GM23338 (cell line): ENCODE results near the gene XXYLT1. TPM values are rescaled to one million over a fixed set of nuclear protein-coding genes. Genes with fewer than 3 reads are reported as not detected.

ENCODE experiments used
- ATAC-seq: fragments of 200-7000 bp; cut with Tn5 transposase; 3 replicates; pipeline ENCODE4 v1.9.1; 2020
- DNase-seq: peaks from one replicate; pipeline ENCODE4 v3.0.0-alpha.2; 2015; ENCODE audit warnings: low spot score
- H2AFZ ChIP-seq: fragments of 200-600 bp; sonication (generic); 2 replicates; pipeline ENCODE4 v1.8.0; 2016; ENCODE audit warnings: antibody characterized with exemption, mild to moderate bottlenecking, moderate library complexity
- H3F3A ChIP-seq: fragments of 200-600 bp; sonication (generic); replicated peaks from 2 replicates; pipeline ENCODE4 v1.8.0; 2017; ENCODE audit warnings: antibody characterized with exemption, mixed run types, low read depth
- H3K27ac ChIP-seq: fragments of 200-600 bp; sonication (generic); 2 replicates; pipeline ENCODE4 v1.6.1; 2016; ENCODE audit warnings: low read depth
- H3K27me3 ChIP-seq: fragments of 200-600 bp; sonication (generic); 2 replicates; pipeline ENCODE4 v1.8.0; 2016; ENCODE audit warnings: mild to moderate bottlenecking, mixed run types, moderate library complexity; ENCODE audit not compliant: insufficient read depth
- H3K36me3 ChIP-seq: fragments of 200-600 bp; sonication (generic); 2 replicates; pipeline ENCODE4 v1.8.0; 2016; ENCODE audit warnings: mild to moderate bottlenecking; ENCODE audit not compliant: insufficient read depth
- H3K4me1 ChIP-seq: fragments of 200-600 bp; sonication (generic); 2 replicates; pipeline ENCODE4 v1.8.0; 2016; ENCODE audit warnings: mild to moderate bottlenecking, moderate library complexity; ENCODE audit not compliant: insufficient read depth
- H3K4me2 ChIP-seq: fragments of 200-600 bp; sonication (generic); 2 replicates; pipeline ENCODE4 v1.7.1; 2017; ENCODE audit warnings: mixed run types
- H3K4me3 ChIP-seq: fragments of 200-600 bp; sonication (generic); 2 replicates; pipeline ENCODE4 v1.6.1; 2016; ENCODE audit warnings: mixed run types
- H3K79me2 ChIP-seq: fragments of 200-600 bp; sonication (generic); replicated peaks from 2 replicates; pipeline ENCODE4 v1.8.0; 2017; ENCODE audit warnings: mild to moderate bottlenecking; ENCODE audit not compliant: insufficient read depth
- H3K9me2 ChIP-seq: fragments of 200-600 bp; sonication (generic); 2 replicates; pipeline ENCODE4 v1.8.0; 2017; ENCODE audit not compliant: insufficient read depth
- H4K20me1 ChIP-seq: fragments of 200-600 bp; sonication (generic); replicated peaks from 2 replicates; pipeline ENCODE4 v1.8.0; 2017; ENCODE audit warnings: mild to moderate bottlenecking; ENCODE audit not compliant: insufficient read depth
- H3K27ac Mint-ChIP-seq: 2 replicates; pipeline ENCODE4 v1.8.0; 2020; ENCODE audit warnings: inconsistent platforms, mild to moderate bottlenecking, moderate library complexity, mixed read lengths
- H3K27me3 Mint-ChIP-seq: 3 replicates; pipeline ENCODE4 v1.8.0; 2022; ENCODE audit warnings: low read depth, mild to moderate bottlenecking, moderate library complexity, mixed read lengths, inconsistent platforms; ENCODE audit not compliant: insufficient read depth, poor library complexity
- H3K36me3 Mint-ChIP-seq: 3 replicates; pipeline ENCODE4 v1.8.0; 2021; ENCODE audit warnings: low read depth, mild to moderate bottlenecking, inconsistent platforms, moderate library complexity, mixed read lengths
- H3K4me1 Mint-ChIP-seq: 3 replicates; pipeline ENCODE4 v1.8.0; 2020; ENCODE audit warnings: mild to moderate bottlenecking, inconsistent platforms, mixed read lengths
- H3K4me3 Mint-ChIP-seq: 3 replicates; pipeline ENCODE4 v1.8.0; 2021; ENCODE audit warnings: moderate library complexity, mild to moderate bottlenecking, inconsistent platforms, mixed read lengths
- H3K9me3 Mint-ChIP-seq: 3 replicates; pipeline ENCODE4 v1.8.0; 2020; ENCODE audit warnings: moderate library complexity, mild to moderate bottlenecking, inconsistent platforms, mixed read lengths
- CREB1 ChIP-seq: fragments of 250-450 bp; sonication (Bioruptor Pico); IDR thresholded peaks from 2 replicates; pipeline ENCODE4 v1.5.0; 2020; ENCODE audit warnings: low read depth, mild to moderate bottlenecking, moderate library complexity
- CTCF ChIP-seq, 2 experiments: fragments of 200-600 bp in 1 of 2; sonication (generic) in 1 of 2; conservative IDR thresholded peaks; 2 replicates each; pipeline versions ENCODE4 v1.5.1 to v1.6.1; 2016 to 2017; ENCODE audit warnings: antibody characterized with exemption in 2 of 2, low read depth in 2 of 2, mild to moderate bottlenecking in 2 of 2, moderate library complexity in 1 of 2
- ETS1 ChIP-seq: IDR thresholded peaks from 2 replicates; pipeline ENCODE4 v1.6.1; 2016; ENCODE audit warnings: antibody characterized with exemption
- EZH2 ChIP-seq: fragments of 200-600 bp; sonication (generic); IDR thresholded peaks from one replicate; pipeline ENCODE4 v1.8.0; 2017; ENCODE audit warnings: antibody characterized with exemption, mild to moderate bottlenecking, low read depth; ENCODE audit not compliant: unreplicated experiment
- EZH2phosphoT487 ChIP-seq: fragments of 200-600 bp; sonication (generic); IDR thresholded peaks from one replicate; pipeline ENCODE4 v1.8.1; 2018; ENCODE audit warnings: antibody characterized with exemption; ENCODE audit not compliant: unreplicated experiment
- JUNB ChIP-seq: IDR thresholded peaks from one replicate; pipeline ENCODE4 v1.6.1; 2016; ENCODE audit warnings: antibody characterized with exemption; ENCODE audit not compliant: unreplicated experiment
- NANOG ChIP-seq: IDR thresholded peaks from 2 replicates; pipeline ENCODE4 v1.6.1; 2016; ENCODE audit warnings: antibody characterized with exemption, borderline replicate concordance
- POLR2AphosphoS5 ChIP-seq: IDR thresholded peaks from 2 replicates; pipeline ENCODE4 v1.6.1; 2016; ENCODE audit warnings: antibody characterized with exemption, low read depth
- REST ChIP-seq: IDR thresholded peaks from one replicate; pipeline ENCODE4 v1.6.1; 2018; ENCODE audit warnings: antibody characterized with exemption; ENCODE audit not compliant: unreplicated experiment
- STAT1 ChIP-seq: IDR thresholded peaks from one replicate; pipeline ENCODE4 v1.6.1; 2016; ENCODE audit warnings: antibody characterized with exemption; ENCODE audit not compliant: unreplicated experiment
- ZNF114 ChIP-seq: fragments of 250-450 bp; sonication (Bioruptor Pico); IDR thresholded peaks from 2 replicates; pipeline ENCODE4 v1.5.0; 2020; ENCODE audit warnings: mild to moderate bottlenecking, moderate library complexity
- ZNF331 ChIP-seq: fragments of 250-450 bp; sonication (Bioruptor Pico); IDR thresholded peaks from 2 replicates; pipeline ENCODE4 v1.5.0; 2020; ENCODE audit warnings: low read depth, mild to moderate bottlenecking, moderate library complexity
- ZNF462 ChIP-seq: fragments of 250-450 bp; sonication (Bioruptor Pico); IDR thresholded peaks from 2 replicates; pipeline ENCODE4 v1.5.0; 2020; ENCODE audit warnings: mild to moderate bottlenecking, moderate library complexity
- polyA plus RNA-seq: library from polyadenylated mRNA; unstranded; fragments of >200 nt; fragmentation: Nextera tagmentation; extraction: Ambion mirVana; gene quantifications from 2 replicates; pipeline ENCODE4 v1.2.1, GENCODE V29; 2016
- total RNA-seq: library from RNA; depleted of rRNA; stranded (reverse); fragments of >200 nt; shearing (Covaris generic); gene quantifications from 2 replicates; pipeline ENCODE4 v1.2.3, GENCODE V29; 2014

Gene XXYLT1
- total and polyA plus RNA-seq, 2 experiments from 2014 or later: 13.5 to 34.8 TPM

GRCh38 chr3:195250473-195251251 lies 20.3 kb downstream of the XXYLT1 start:
- DNase-seq (no peak), ATAC-seq (no peak)
- Histone ChIP-seq H3F3A (no peaks in the 10 kb centered on the region), H3K36me3 (no peaks in the 10 kb centered on the region), H3K27me3 (no peaks in the 10 kb centered on the region), H3K4me2 (no peak overlapping the region; the same call in 1 of the 2 replicates), H2AFZ (no peak overlapping the region), H3K27ac (no peak overlapping the region), H3K79me2 (peaks cover 97% of the 10 kb centered on the region), H3K4me3 (no peak overlapping the region), H3K4me1 (peaks cover 12% of the 10 kb centered on the region), H3K9me2 (no peaks in the 10 kb centered on the region), H4K20me1 (no peaks in the 10 kb centered on the region; the same call in 1 of the 2 replicates)
- Mint-ChIP-seq H3K27ac (no peak overlapping the region; the same call in 1 of the 2 replicates), H3K4me1 (peaks cover 54% of the 10 kb centered on the region), H3K9me3 (no peaks in the 10 kb centered on the region), H3K36me3 (peaks cover 25% of the 10 kb centered on the region), H3K27me3 (peaks cover 7% of the 10 kb centered on the region), H3K4me3 (no peak overlapping the region)
- no peak for TF ChIP-seq STAT1
- no peak for TF ChIP-seq POLR2AphosphoS5
- no peak; a peak in 1 of 4 replicates for TF ChIP-seq CTCF (conservative IDR thresholded peaks at IDR 0.05; ENCODE audit: low read depth in 2 of 2)
- TF ChIP-seq CREB1 (CRISPR knock-in tag): no peak
- TF ChIP-seq NANOG: no peak
- TF ChIP-seq EZH2: no peak
- TF ChIP-seq ZNF331: no peak
- no peak for TF ChIP-seq EZH2phosphoT487
- no peak for TF ChIP-seq REST
- no peak for TF ChIP-seq JUNB
- no peak for TF ChIP-seq ETS1
- no peak for TF ChIP-seq ZNF114 (CRISPR knock-in tag)
- no peak for TF ChIP-seq ZNF462
